HG03558 (cell line): ENCODE results near the gene RNF39.
A peak's percentile ranks its signal among the peaks of the same experiment; 100 is the strongest.

Experiments
- ATAC-seq: cut with Tn5 transposase; IDR thresholded peaks from one replicate; pipeline ENCODE4 v1.9.1; 2021; ENCODE audit warnings: moderate number of reproducible peaks; ENCODE audit not compliant: unreplicated experiment; ENCODE audit errors: extremely low read depth

The RNF39 gene

GRCh38 chr6:30097902-30098768, 22.6 kb upstream of the RNF39 start:
- ATAC-seq = no peak

GRCh38 chr6:30096829-30097228, 21.3 kb upstream of the RNF39 start:
- ATAC-seq = no peak

- ATAC-seq = no peak
These were observed 18.5 kb upstream of the RNF39 start for GRCh38 chr6:30093951-30094661.

- no peak for ATAC-seq
These were observed 17.4 kb upstream of the RNF39 start for GRCh38 chr6:30092852-30093543.

GRCh38 chr6:30091577-30092381, 16.2 kb upstream of the RNF39 start:
- no peak for ATAC-seq

- ATAC-seq = no peak
These were observed 12.3 kb upstream of the RNF39 start for GRCh38 chr6:30087876-30088275.

- no peak for ATAC-seq
These were observed 1.6 kb upstream of the RNF39 start for GRCh38 chr6:30077218-30077617.

- no peak for ATAC-seq
These were observed 492 bp upstream of the RNF39 start for GRCh38 chr6:30075790-30076732.

GRCh38 chr6:30074331-30075093, 1.1 kb downstream of the RNF39 start:
- no peak for ATAC-seq

GRCh38 chr6:30073489-30074235, 1.9 kb downstream of the RNF39 start:
- no peak for ATAC-seq

- no peak for ATAC-seq
These were observed 3.7 kb downstream of the RNF39 start for GRCh38 chr6:30071858-30072257.

GRCh38 chr6:30071081-30071818, 4.3 kb downstream of the RNF39 start:
- ATAC-seq = no peak

- no peak for ATAC-seq
These were observed 8.0 kb downstream of the RNF39 start for GRCh38 chr6:30067460-30068139.

GRCh38 chr6:30066577-30067459, 8.8 kb downstream of the RNF39 start, which contains the start of gene PPP1R11:
Gene PPP1R11, plus strand, starts transcription at chr6:30067198. Its CDS starts 213 bp downstream, at chr6:30067411.
- ATAC-seq = peak; percentile 63

GRCh38 chr6:30066082-30066481, 9.5 kb downstream of the RNF39 start:
- no peak for ATAC-seq
